Neuronal stem cell (in vitro differentiated cells): ENCODE results near the gene FIBP.

ENCODE experiments used
- DNase-seq: peaks from one replicate; pipeline ENCODE4 v3.0.0-alpha.2; 2013; ENCODE audit warnings: low spot score
- H2AFZ ChIP-seq: one replicate; pipeline ENCODE4 v1.6.1; 2013; ENCODE audit warnings: mild to moderate bottlenecking, low read length, inconsistent platforms
- H2AK5ac ChIP-seq: 2 replicates; pipeline ENCODE4 v1.6.1; 2013; ENCODE audit warnings: low read depth, mild to moderate bottlenecking, inconsistent platforms, low read length, moderate library complexity, mixed read lengths
- H2BK120ac ChIP-seq: 2 replicates; pipeline ENCODE4 v1.6.1; 2013; ENCODE audit warnings: low read depth, mild to moderate bottlenecking, inconsistent platforms, low read length, moderate library complexity, mixed read lengths
- H2BK12ac ChIP-seq: one replicate; pipeline ENCODE4 v1.6.1; 2013; ENCODE audit warnings: low read length, inconsistent platforms
- H2BK15ac ChIP-seq: 2 replicates; pipeline ENCODE4 v1.6.1; 2013; ENCODE audit warnings: mild to moderate bottlenecking, low read length, inconsistent platforms, mixed read lengths
- H2BK5ac ChIP-seq: one replicate; pipeline ENCODE4 v1.6.1; 2013; ENCODE audit warnings: inconsistent platforms, mild to moderate bottlenecking, low read length, moderate library complexity
- H3K14ac ChIP-seq: one replicate; pipeline ENCODE4 v1.6.1; 2013; ENCODE audit warnings: low read length, inconsistent platforms
- H3K18ac ChIP-seq: 2 replicates; pipeline ENCODE4 v1.6.1; 2013; ENCODE audit warnings: low read length, inconsistent platforms
- H3K23ac ChIP-seq: 2 replicates; pipeline ENCODE4 v1.6.1; 2013; ENCODE audit warnings: low read depth, mild to moderate bottlenecking, mixed read lengths, low read length, inconsistent platforms; ENCODE audit not compliant: poor library complexity
- H3K27ac ChIP-seq: replicated peaks from 3 replicates; pipeline ENCODE4 v1.5.1; 2013; ENCODE audit warnings: low read length, inconsistent platforms
- H3K27me3 ChIP-seq, 3 experiments: 2 replicates each; pipeline ENCODE4 v1.6.1; 2013; ENCODE audit warnings: low read length in 3 of 3, mild to moderate bottlenecking in 2 of 3, inconsistent platforms in 1 of 3, low read depth in 1 of 3, mixed read lengths in 1 of 3, moderate library complexity in 1 of 3; ENCODE audit not compliant: control insufficient read depth in 3 of 3, insufficient read depth in 3 of 3
- H3K36me3 ChIP-seq, 2 donors: replicated peaks in 1 of 2; 2 replicates each; pipeline ENCODE4 v1.6.1; 2013; ENCODE audit warnings: low read length in 2 of 2; ENCODE audit not compliant: control insufficient read depth in 2 of 2, insufficient read depth in 2 of 2
- H3K4ac ChIP-seq: 2 replicates; pipeline ENCODE4 v1.6.1; 2013; ENCODE audit warnings: inconsistent platforms, mild to moderate bottlenecking, low read length, moderate library complexity
- H3K4me1 ChIP-seq, 2 donors: 1 replicate in 1 of 2; 2 replicates in 1 of 2; pipeline ENCODE4 v1.6.1; 2013; ENCODE audit warnings: low read length in 2 of 2, low read depth in 1 of 2; ENCODE audit not compliant: control insufficient read depth in 2 of 2, insufficient read depth in 1 of 2
- H3K4me2 ChIP-seq: one replicate; pipeline ENCODE4 v1.6.1; 2013; ENCODE audit warnings: mild to moderate bottlenecking, low read length, inconsistent platforms; ENCODE audit not compliant: insufficient read depth, poor library complexity, severe bottlenecking
- H3K4me3 ChIP-seq, 2 donors: 2 replicates each; pipeline ENCODE4 v1.5.1; 2013; ENCODE audit warnings: low read length in 2 of 2, mild to moderate bottlenecking in 2 of 2, inconsistent platforms in 1 of 2, moderate library complexity in 1 of 2
- H3K79me1 ChIP-seq: one replicate; pipeline ENCODE4 v1.6.1; 2013; ENCODE audit warnings: low read depth, mild to moderate bottlenecking, inconsistent platforms, low read length, moderate library complexity
- H3K9ac ChIP-seq: one replicate; pipeline ENCODE4 v1.6.1; 2013; ENCODE audit warnings: mild to moderate bottlenecking, low read depth, low read length, inconsistent platforms; ENCODE audit not compliant: poor library complexity
- H3K9me3 ChIP-seq, 2 donors: replicated peaks in 1 of 2; 2 replicates each; pipeline versions ENCODE3 to v1.6.1; 2013; ENCODE audit warnings: low read length in 2 of 2, mild to moderate bottlenecking in 2 of 2, inconsistent platforms in 1 of 2, low read depth in 1 of 2, mixed read lengths in 1 of 2, moderate library complexity in 1 of 2; ENCODE audit not compliant: control insufficient read depth in 2 of 2, insufficient read depth in 1 of 2
- H4K8ac ChIP-seq: one replicate; pipeline ENCODE4 v1.6.1; 2013; ENCODE audit warnings: low read depth, mild to moderate bottlenecking, inconsistent platforms, low read length, moderate library complexity
- H4K91ac ChIP-seq: one replicate; pipeline ENCODE4 v1.6.1; 2013; ENCODE audit warnings: low read length, low read depth, mild to moderate bottlenecking, inconsistent platforms; ENCODE audit not compliant: poor library complexity
- WGBS, 2 donors: extraction: QIAGEN DNeasy Blood & Tissue Kit; methylation state at CpG; one replicate each; pipeline ENCODE4 v1.1.7; 2013; ENCODE audit warnings: missing lambda C conversion rate in 2 of 2, mixed read lengths in 1 of 2; ENCODE audit not compliant: insufficient read length in 2 of 2, insufficient replicate concordance in 1 of 2; ENCODE audit errors: extremely low coverage in 2 of 2; 5-methylcytosine and 5-hydroxymethylcytosine counted together

Gene FIBP

DNA sequence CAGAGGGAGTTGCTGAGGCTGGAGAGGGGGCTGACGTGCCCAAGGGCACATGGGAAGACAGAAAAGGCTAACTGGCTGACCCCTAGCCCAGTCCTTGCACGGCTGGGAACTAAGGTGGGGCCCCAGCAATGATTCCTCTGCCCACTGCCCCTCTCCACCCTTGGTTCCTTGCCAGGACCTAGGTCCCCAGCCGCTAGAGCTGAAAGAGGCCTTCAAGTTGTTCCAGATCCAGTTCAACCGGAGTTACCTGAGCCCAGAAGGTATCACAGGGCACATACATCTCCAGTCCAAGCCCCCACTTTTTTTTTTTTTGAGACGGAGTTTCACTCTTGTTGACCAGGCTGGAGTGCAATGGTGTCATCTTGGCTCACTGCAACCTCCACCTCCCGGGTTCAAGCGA, 8.2 kb downstream of the FIBP start:
- H2BK12ac ChIP-seq = no peak overlapping the region
- no peak overlapping the region for H4K8ac ChIP-seq
- no peak overlapping the region for H3K9ac ChIP-seq
- H3K14ac ChIP-seq = no peak overlapping the region
- H3K27ac ChIP-seq = no peak overlapping the region
- peaks cover 0 to 2% of the 10 kb centered on the region in 2 donors for H3K9me3 ChIP-seq
- peaks cover 17 to 33% of the 10 kb centered on the region in 2 donors for H3K36me3 ChIP-seq
- no peaks in the 10 kb centered on the region for H3K79me1 ChIP-seq
- H2BK15ac ChIP-seq = no peak overlapping the region
- H3K18ac ChIP-seq = no peak overlapping the region
- no peaks in the 10 kb centered on the region for H3K27me3 ChIP-seq
- H3K23ac ChIP-seq = peak overlapping the region; percentile 86
- WGBS, 2 donors = no CpG with 5 or more reads among the region's 7 CpGs
- no peak overlapping the region for H3K4me3 ChIP-seq
- H2AFZ ChIP-seq = no peak overlapping the region
- DNase-seq = no peak
- H3K4me1 ChIP-seq = peaks cover 0 to 2% of the 10 kb centered on the region in 2 donors
- no peak overlapping the region for H3K4me2 ChIP-seq
- no peak overlapping the region for H2AK5ac ChIP-seq
- no peak overlapping the region for H4K91ac ChIP-seq
- H2BK5ac ChIP-seq = no peak overlapping the region
- H3K4ac ChIP-seq = no peak overlapping the region
- no peak overlapping the region for H2BK120ac ChIP-seq

DNA sequence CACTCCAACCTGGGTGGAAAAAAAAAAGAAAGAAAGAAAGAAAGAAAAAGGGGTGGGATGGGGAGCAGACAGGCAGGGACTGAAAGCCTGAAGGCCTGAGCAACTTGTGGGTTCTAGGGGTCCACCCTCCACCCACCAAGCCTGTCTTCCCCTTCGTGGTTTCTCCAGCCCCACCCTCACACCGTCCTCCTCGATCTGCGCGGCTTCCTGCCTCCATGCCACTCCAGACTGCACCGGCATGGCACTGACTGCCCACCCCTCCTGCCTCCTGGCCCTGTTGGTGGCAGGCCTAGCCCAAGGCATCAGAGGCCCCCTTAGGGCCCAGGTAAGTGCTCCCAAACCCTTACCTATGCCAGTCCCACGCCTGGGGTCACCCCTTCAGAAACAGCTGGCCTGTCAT, 8.7 kb downstream of the FIBP start, which contains the start of gene CTSW:
Gene CTSW, plus strand, starts transcription at position 221 of the 400 bp plus-strand sequence. Its CDS starts 18 bp downstream, at position 239.
- WGBS, 2 donors = no CpG with 5 or more reads among the region's 7 CpGs
- H3K14ac ChIP-seq = no peak within 1 kb of the TSS
- no peak within 1 kb of the TSS for H3K4me3 ChIP-seq

DNA sequence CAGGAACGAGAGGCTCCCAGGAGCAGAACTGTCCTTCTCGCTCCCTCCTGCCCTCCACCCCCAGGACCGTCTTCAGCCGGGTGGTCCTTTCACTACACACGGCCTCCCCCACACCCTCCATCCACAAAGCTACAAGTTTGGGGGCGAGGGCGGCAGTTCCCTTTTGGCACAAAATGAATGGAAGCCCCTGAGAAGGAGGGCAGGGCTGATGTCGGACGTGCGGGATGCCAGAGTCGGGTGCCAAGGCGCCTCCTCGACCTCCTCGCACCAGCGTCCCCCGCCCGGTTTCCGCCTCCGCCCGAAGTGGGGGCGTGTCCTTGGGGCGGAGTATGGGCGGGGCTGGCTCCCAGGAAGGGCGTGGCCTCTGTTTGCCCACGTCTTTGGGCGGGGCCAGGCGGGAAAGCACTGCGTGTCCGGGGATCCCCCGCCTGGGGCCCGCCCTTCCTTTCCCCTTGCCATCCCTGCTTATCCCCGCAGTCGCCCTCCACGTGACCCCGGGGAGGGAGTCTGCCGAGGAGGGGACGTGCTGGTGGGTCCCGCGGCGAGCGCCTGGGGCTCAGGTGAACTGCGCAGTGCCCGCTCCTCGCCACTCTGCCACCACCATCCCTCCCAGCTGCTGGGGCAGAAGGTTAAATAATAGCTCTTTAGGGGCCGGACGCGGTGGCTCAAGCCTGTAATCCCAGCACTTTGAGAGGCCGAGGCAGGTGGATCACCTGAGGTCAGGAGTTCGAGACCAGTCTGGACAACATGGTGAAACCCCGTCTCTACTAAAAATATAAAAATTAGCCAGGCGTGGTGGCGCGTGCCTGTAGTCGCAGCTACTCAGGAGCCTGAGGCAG, 14.7 kb downstream of the FIBP start:
- Histone ChIP-seq H3K4ac (no peak overlapping the region), H3K23ac (peak overlapping the region; percentile 94), H3K14ac (no peak overlapping the region), H3K4me3 (peak overlapping the region; percentile 40 to 86), H3K36me3 (no peaks in the 10 kb centered on the region), H3K79me1 (peaks cover 2% of the 10 kb centered on the region), H3K27me3 (peaks cover 0 to 5% (median 0%) of the 10 kb centered on the region in 3 experiments), H2BK12ac (peak overlapping the region; percentile 73), H2BK5ac (no peak overlapping the region), H3K4me1 (peaks cover 0 to 22% of the 10 kb centered on the region in 2 donors), H3K4me2 (peak overlapping the region; percentile 100), H3K18ac (peak overlapping the region; percentile 93), H3K27ac (peak overlapping the region; percentile 34), H2BK120ac (no peak overlapping the region), H2AK5ac (no peak overlapping the region), H4K91ac (no peak overlapping the region), H3K9me3 (peaks cover 0 to 2% of the 10 kb centered on the region in 2 donors), H2AFZ (peak overlapping the region; percentile 86), H2BK15ac (no peak overlapping the region), H4K8ac (no peak overlapping the region), H3K9ac (peak overlapping the region; percentile 94)
- WGBS, 2 donors = no CpG with 5 or more reads among the region's 54 CpGs
- DNase-seq = peak; percentile 92

More for the DNA sequence above, 8.7 kb downstream of the FIBP start, which contains the start of gene CTSW:
- peaks cover 0 to 2% of the 10 kb centered on the region in 2 donors for H3K9me3 ChIP-seq
- H2AK5ac ChIP-seq = no peak within 1 kb of the TSS
- no peak within 1 kb of the TSS for H4K8ac ChIP-seq
- H3K23ac ChIP-seq = peak within 1 kb of the TSS; percentile 86
- no peak within 1 kb of the TSS for H2BK12ac ChIP-seq
- H3K4ac ChIP-seq = no peak within 1 kb of the TSS
- peak within 1 kb of the TSS; percentile 42 for H3K18ac ChIP-seq
- no peak within 1 kb of the TSS for H3K4me2 ChIP-seq
- H3K4me1 ChIP-seq = peaks cover 0 to 2% of the 10 kb centered on the region in 2 donors
- H3K79me1 ChIP-seq = no peaks in the 10 kb centered on the region
- H2AFZ ChIP-seq = no peak within 1 kb of the TSS
- DNase-seq = no peak
- no peak within 1 kb of the TSS for H2BK5ac ChIP-seq
- H2BK120ac ChIP-seq = no peak within 1 kb of the TSS
- H4K91ac ChIP-seq = no peak within 1 kb of the TSS
- no peak within 1 kb of the TSS for H3K9ac ChIP-seq
- no peaks in the 10 kb centered on the region for H3K27me3 ChIP-seq
- no peak within 1 kb of the TSS for H3K27ac ChIP-seq
- H2BK15ac ChIP-seq = no peak within 1 kb of the TSS
- peaks cover 17 to 29% of the 10 kb centered on the region in 2 donors for H3K36me3 ChIP-seq
